H1 (cell line): Measurements from ENCODE around the gene FOXL3. TPM values are rescaled to one million over a fixed set of nuclear protein-coding genes. Genes with fewer than 3 reads are reported as not detected.

Experiments used
- CTCF ChIA-PET: fragments of 300-600 bp; sonication (Branson Sonifier 250); formaldehyde crosslinking; loops from one replicate; lab custom pipeline; 2021; ENCODE audit not compliant: partially characterized antibody; lab: Charles Lee
- POLR2A ChIA-PET: fragments of 300-600 bp; sonication (Branson Sonifier 250); formaldehyde crosslinking; loops from one replicate; lab custom pipeline; 2021; ENCODE audit warnings: inconsistent platforms; ENCODE audit not compliant: partially characterized antibody; lab: Charles Lee
- DNase-seq, 2 experiments: peaks; one replicate each; pipeline versions ENCODE4 v3.0.0 to v3.0.0-alpha.2; 2010 to 2022; ENCODE audit warnings: low spot score in 2 of 2, low read depth in 1 of 2, mixed read lengths in 1 of 2
- FAIRE-seq: peaks from 2 replicates; lab custom pipeline; 2011; peaks lifted over from hg19 to GRCh38; lab: Jason Lieb, UNC
- H2AFZ ChIP-seq: 2 replicates; pipeline ENCODE4 v1.8.1; 2012; ENCODE audit warnings: low read length, inconsistent platforms
- H2AK5ac ChIP-seq: 2 replicates; pipeline ENCODE4 v1.6.1; 2013; ENCODE audit warnings: low read depth, low read length
- H2BK120ac ChIP-seq: replicated peaks from 2 replicates; pipeline ENCODE3; 2013; ENCODE audit warnings: low read depth, low read length, inconsistent platforms
- H2BK12ac ChIP-seq: 2 replicates; pipeline ENCODE4 v1.6.1; 2013; ENCODE audit warnings: low read depth, low read length
- H2BK15ac ChIP-seq: 2 replicates; pipeline ENCODE4 v1.6.1; 2013; ENCODE audit warnings: low read length
- H2BK20ac ChIP-seq: 2 replicates; pipeline ENCODE4 v1.6.1; 2013; ENCODE audit warnings: low read length
- H2BK5ac ChIP-seq: 2 replicates; pipeline ENCODE4 v1.6.1; 2013; ENCODE audit warnings: low read depth, low read length
- H3K14ac ChIP-seq: 2 replicates; pipeline ENCODE4 v1.6.1; 2013; ENCODE audit warnings: inconsistent platforms; ENCODE audit not compliant: insufficient read length
- H3K18ac ChIP-seq: 2 replicates; pipeline ENCODE4 v1.6.1; 2013; ENCODE audit warnings: low read length; ENCODE audit errors: extremely low read depth
- H3K23ac ChIP-seq: 2 replicates; pipeline ENCODE4 v1.6.1; 2013; ENCODE audit warnings: inconsistent platforms; ENCODE audit not compliant: insufficient read length
- H3K23me2 ChIP-seq: 2 replicates; pipeline ENCODE4 v1.6.1; 2013; ENCODE audit warnings: low read depth, low read length
- H3K27ac ChIP-seq: 2 replicates; pipeline ENCODE4 v1.6.1; 2011; ENCODE audit warnings: low read depth, low read length, inconsistent platforms
- H3K27me3 ChIP-seq, 4 experiments: replicated peaks in 1 of 4; 1 replicate in 1 of 4; 2 replicates in 3 of 4; pipeline versions ENCODE4 v1.6.1 to v1.8.1; 2011 to 2013; ENCODE audit warnings: low read length in 3 of 4, mild to moderate bottlenecking in 3 of 4, inconsistent platforms in 2 of 4, mixed read lengths in 2 of 4, moderate library complexity in 1 of 4; ENCODE audit not compliant: control insufficient read depth in 3 of 4, insufficient read depth in 3 of 4; ENCODE audit errors: extremely low read depth in 1 of 4
- H3K36me3 ChIP-seq, 4 experiments: 2 replicates each; pipeline versions ENCODE4 v1.6.1 to v1.8.1; 2011 to 2013; ENCODE audit warnings: mild to moderate bottlenecking in 4 of 4, low read length in 3 of 4, moderate library complexity in 2 of 4, control low read depth in 1 of 4, inconsistent platforms in 1 of 4; ENCODE audit not compliant: insufficient read depth in 4 of 4, control insufficient read depth in 2 of 4
- H3K4ac ChIP-seq: replicated peaks from 2 replicates; pipeline ENCODE3; 2013; ENCODE audit warnings: low read length, low read depth, mixed read lengths, inconsistent platforms; ENCODE audit not compliant: insufficient read length
- H3K4me1 ChIP-seq, 4 experiments: replicated peaks in 1 of 4; 1 replicate in 1 of 4; 2 replicates in 3 of 4; pipeline versions ENCODE4 v1.6.1 to v1.8.1; 2011 to 2013; ENCODE audit warnings: low read length in 3 of 4, inconsistent platforms in 2 of 4, mixed read lengths in 1 of 4; ENCODE audit not compliant: insufficient read depth in 4 of 4, control insufficient read depth in 3 of 4
- H3K4me2 ChIP-seq, 2 experiments: 2 replicates each; pipeline versions ENCODE4 v1.6.1 to v1.8.1; 2011 to 2013; ENCODE audit warnings: low read depth in 2 of 2, low read length in 2 of 2, control low read depth in 1 of 2, inconsistent platforms in 1 of 2, mild to moderate bottlenecking in 1 of 2; ENCODE audit not compliant: insufficient read depth in 1 of 2
- H3K4me3 ChIP-seq, 4 experiments: fragments of 200-600, 300-600 bp in 1 of 4; sonication (generic), shearing (Covaris generic), sonication (Bioruptor Twin) in 1 of 4; 2 replicates each; pipeline versions ENCODE4 v1.5.1 to v1.8.1; 2011 to 2016; ENCODE audit warnings: low read length in 4 of 4, low read depth in 3 of 4, control low read depth in 2 of 4, inconsistent platforms in 2 of 4, mild to moderate bottlenecking in 2 of 4, mixed read lengths in 1 of 4, moderate library complexity in 1 of 4; ENCODE audit not compliant: insufficient read depth in 2 of 4; ENCODE audit errors: extremely low read depth in 1 of 4
- H3K56ac ChIP-seq: replicated peaks from 2 replicates; pipeline ENCODE3; 2013; ENCODE audit warnings: low read depth, mild to moderate bottlenecking, mixed read lengths, low read length, inconsistent platforms; ENCODE audit not compliant: insufficient read length
- H3K79me1 ChIP-seq: 2 replicates; pipeline ENCODE4 v1.6.1; 2013; ENCODE audit warnings: low read depth, low read length, control low read depth
- H3K79me2 ChIP-seq, 2 experiments: 2 replicates each; pipeline versions ENCODE4 v1.6.1 to v1.8.1; 2012 to 2013; ENCODE audit warnings: low read length in 2 of 2, mild to moderate bottlenecking in 2 of 2, inconsistent platforms in 1 of 2; ENCODE audit not compliant: insufficient read depth in 2 of 2, control insufficient read depth in 1 of 2
- H3K9ac ChIP-seq, 4 experiments: replicated peaks in 1 of 4; 1 replicate in 1 of 4; 2 replicates in 3 of 4; pipeline versions ENCODE4 v1.6.1 to v1.8.1; 2011 to 2013; ENCODE audit warnings: low read depth in 3 of 4, low read length in 3 of 4, control low read depth in 2 of 4, mild to moderate bottlenecking in 2 of 4, moderate library complexity in 2 of 4, inconsistent platforms in 1 of 4; ENCODE audit errors: extremely low read depth in 1 of 4
- H3K9me3 ChIP-seq, 2 experiments: 2 replicates each; pipeline versions ENCODE4 v1.6.1 to v1.8.1; 2012 to 2013; ENCODE audit warnings: mild to moderate bottlenecking in 2 of 2, moderate library complexity in 2 of 2, control low read depth in 1 of 2, inconsistent platforms in 1 of 2, low read depth in 1 of 2, low read length in 1 of 2, mixed read lengths in 1 of 2; ENCODE audit not compliant: insufficient read depth in 2 of 2
- H4K20me1 ChIP-seq, 2 experiments: replicated peaks in 1 of 2; 2 replicates each; pipeline versions ENCODE3 to v1.8.1; 2011 to 2013; ENCODE audit warnings: inconsistent platforms in 2 of 2, low read length in 2 of 2, mild to moderate bottlenecking in 1 of 2; ENCODE audit not compliant: insufficient read depth in 2 of 2, control insufficient read depth in 1 of 2
- H4K5ac ChIP-seq: 2 replicates; pipeline ENCODE4 v1.6.1; 2013; ENCODE audit warnings: low read length, low read depth, mixed read lengths, inconsistent platforms; ENCODE audit not compliant: insufficient read length
- H4K8ac ChIP-seq: 2 replicates; pipeline ENCODE4 v1.8.0; 2013; ENCODE audit warnings: mild to moderate bottlenecking, moderate library complexity, low read length, inconsistent platforms; ENCODE audit not compliant: insufficient read depth; ENCODE audit errors: extremely low read depth
- H4K91ac ChIP-seq: replicated peaks from 2 replicates; pipeline ENCODE3; 2013; ENCODE audit warnings: low read length, mixed read lengths, inconsistent platforms; ENCODE audit not compliant: insufficient read length
- ATF2 ChIP-seq: IDR thresholded peaks from 2 replicates; pipeline ENCODE4 v1.6.1; 2012; ENCODE audit warnings: low read length, inconsistent platforms
- ATF3 ChIP-seq: IDR thresholded peaks from 2 replicates; pipeline ENCODE4 v1.6.1; 2011; ENCODE audit warnings: low read depth, mild to moderate bottlenecking, low read length; ENCODE audit not compliant: insufficient read depth
- BCL11A ChIP-seq, 2 experiments: IDR thresholded peaks; one replicate each; pipeline ENCODE4 v1.6.1; 2011; ENCODE audit warnings: low read depth in 2 of 2, low read length in 2 of 2, mild to moderate bottlenecking in 2 of 2
- HDAC6 ChIP-seq: IDR thresholded peaks from one replicate; pipeline ENCODE4 v1.7.1; 2012; ENCODE audit warnings: low read depth, mild to moderate bottlenecking, inconsistent platforms, low read length, moderate library complexity
- NRF1 ChIP-seq: IDR thresholded peaks from 2 replicates; pipeline ENCODE4 v1.6.1; 2011; ENCODE audit warnings: mild to moderate bottlenecking, low read depth, low read length, improper control_type of control experiment
- POLR2A ChIP-seq, 2 experiments: IDR thresholded peaks; 1 replicate in 1 of 2; 2 replicates in 1 of 2; pipeline ENCODE4 v1.6.1; 2011; ENCODE audit warnings: low read depth in 2 of 2, low read length in 2 of 2, mild to moderate bottlenecking in 2 of 2; ENCODE audit errors: control extremely low read depth in 1 of 2
- SP2 ChIP-seq: IDR thresholded peaks from 2 replicates; pipeline ENCODE4 v1.6.1; 2012; ENCODE audit warnings: mild to moderate bottlenecking, low read length, inconsistent platforms
- SRF ChIP-seq: IDR thresholded peaks from 2 replicates; pipeline ENCODE4 v1.6.1; 2011; ENCODE audit warnings: mild to moderate bottlenecking, low read depth, low read length, moderate library complexity
- WGBS, 2 experiments: shearing (Covaris generic) in 1 of 2; methylation state at CpG; one replicate each; pipeline versions ENCODE4 v1.1.6 to v1.1.7; 2013 to 2015; ENCODE audit warnings: low lambda C conversion rate in 2 of 2, mixed read lengths in 2 of 2, inconsistent platforms in 1 of 2, low coverage in 1 of 2, missing lambda C conversion rate in 1 of 2; ENCODE audit not compliant: insufficient replicate concordance in 2 of 2, insufficient coverage in 1 of 2, insufficient read length in 1 of 2; ENCODE audit errors: extremely low coverage in 1 of 2, missing lambda C conversion rate in 1 of 2; 5-methylcytosine and 5-hydroxymethylcytosine counted together
- polyA plus RNA-seq, 7 experiments: library from polyadenylated mRNA; depleted of rRNA in 3 of 7; stranded (reverse) in 5 of 7; unstranded in 2 of 7; fragments of >200 nt in 5 of 7; fragments of 200-250 nt in 2 of 7; gene quantifications; 1 replicate in 5 of 7; 2 replicates in 1 of 7; 4 replicates in 1 of 7; pipeline versions ENCODE4 v1.2.1 to v1.2.3, GENCODE V29; 2011 to 2013; ENCODE audit warnings: missing spikeins in 2 of 7, mixed read lengths in 2 of 7
- total RNA-seq: library from RNA; stranded (reverse); fragmentation: NEBNext Ultra II Directional; extraction: Animal tissue kit (Norgen Biotek cat#: 25700); gene quantifications from 2 replicates; pipeline ENCODE4 v1.2.1, GENCODE V29; 2021

Gene FOXL3
- total and polyA plus RNA-seq, 2 of the 8 experiments (the other 6 are each of a cell fraction or from before 2014, with no cell fraction given): not detected

DNA sequence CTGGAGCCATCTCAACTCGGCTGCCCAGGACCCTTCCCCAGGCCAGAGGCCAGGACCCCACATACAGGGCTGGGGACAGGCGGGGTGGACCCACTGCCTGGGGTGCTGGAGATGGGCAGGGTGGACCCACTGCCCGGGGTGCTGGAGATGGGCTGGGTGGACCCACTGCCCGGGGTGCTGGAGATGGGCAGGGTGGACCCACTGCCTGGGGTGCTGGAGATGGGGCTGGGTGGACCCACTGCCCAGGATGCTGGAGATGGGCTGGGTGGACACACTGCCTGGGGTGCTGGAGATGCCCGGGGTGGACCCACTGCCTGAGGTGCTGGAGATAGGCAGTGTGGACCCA lies 32.4 kb upstream of the FOXL3 start:
- Histone ChIP-seq H3K23ac (no peak overlapping the region), H2BK20ac (no peak overlapping the region), H3K4me1 (no peaks in the 10 kb centered on the region), H3K56ac (no peak overlapping the region), H3K4me3 (no peak overlapping the region), H3K79me2 (no peaks in the 10 kb centered on the region), H4K20me1 (no peaks in the 10 kb centered on the region), H3K4ac (no peak overlapping the region), H2BK15ac (no peak overlapping the region), H3K27ac (no peak overlapping the region), H3K79me1 (0 out of 2 replicates have a peak, but pooled peaks cover 2% of the 10 kb centered on the region), H4K8ac (no peak overlapping the region), H2BK5ac (no peak overlapping the region), H3K9ac (no peak overlapping the region), H2AK5ac (no peak overlapping the region), H3K18ac (no peak overlapping the region), H2AFZ (no peak overlapping the region), H4K91ac (no peak overlapping the region), H3K36me3 (peaks cover 5 to 77% (median 31%) of the 10 kb centered on the region in 4 experiments; a peak in 6 of 8 replicates), H2BK120ac (no peak overlapping the region), H3K27me3 (0 out of 7 replicates have a peak, but pooled peaks cover 0 to 2% (median 0%) of the 10 kb centered on the region in 4 experiments), H3K23me2 (no peaks in the 10 kb centered on the region), H4K5ac (no peak overlapping the region), H3K4me2 (no peak overlapping the region), H3K14ac (no peak overlapping the region), H3K9me3 (peaks cover 53 to 97% of the 10 kb centered on the region in 2 experiments), H2BK12ac (no peak overlapping the region)
- no peak for DNase-seq
- ChIA-PET POLR2A (no interaction called here), CTCF (interaction anchor here (1.3 kb wide), 1 partner anchor 57 kb away, joined by 5 read pairs; no protein-coding TSS in a partner anchor)
- 80% methylated on average over 5 of the region's 5 CpGs; no CpG with 5 or more reads in 1 of the 2 experiments for WGBS, 2 experiments
- TF ChIP-seq SRF: no peak
- no peak for TF ChIP-seq NRF1
- no peak for TF ChIP-seq BCL11A (IDR thresholded peaks at IDR 0.05; ENCODE audit: low read depth in 2 of 2, low read length in 2 of 2)
- TF ChIP-seq SP2: no peak
- TF ChIP-seq ATF3: no peak
- TF ChIP-seq ATF2: no peak
- no peak for TF ChIP-seq HDAC6
- TF ChIP-seq POLR2A (IDR thresholded peaks at IDR 0.05; ENCODE audit: control extremely low read depth in 1 of 2, low read depth in 2 of 2, low read length in 2 of 2): no peak
- no peak for FAIRE-seq
